ENCODE results near the gene QRFPR. TPM values are rescaled to one million over a fixed set of nuclear protein-coding genes. Genes with fewer than 3 reads are reported as not detected.
"Not testable (repeated sequence)": the region's sequence is repeated elsewhere in the genome, so short reads cannot be mapped to it uniquely, and the experiment has no call there.

The QRFPR gene
- total RNA-seq, 1 donor from 2014 or later, result not detected

DNA sequence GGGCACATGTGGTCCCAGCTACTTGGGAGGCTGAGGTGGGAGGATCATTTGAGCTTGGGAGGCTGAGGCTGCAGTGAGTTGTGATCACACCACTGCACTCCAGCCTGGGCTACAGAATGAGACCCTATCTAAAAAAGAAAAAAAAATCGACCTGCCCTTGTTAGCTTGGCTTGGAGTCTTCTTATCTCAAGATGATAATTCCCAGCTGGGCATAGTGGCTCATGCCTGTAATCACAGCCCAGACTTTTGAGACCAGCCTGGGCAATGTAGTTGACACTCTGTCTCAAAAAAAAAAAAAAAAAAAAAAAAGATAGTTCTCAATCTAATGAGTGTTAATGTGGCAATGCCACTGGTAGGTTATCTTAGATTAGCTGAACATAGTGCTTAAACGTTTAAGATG, 41.0 kb downstream of the QRFPR start:
- DNase-seq (ENCODE audit: low read depth), result no peak

DNA sequence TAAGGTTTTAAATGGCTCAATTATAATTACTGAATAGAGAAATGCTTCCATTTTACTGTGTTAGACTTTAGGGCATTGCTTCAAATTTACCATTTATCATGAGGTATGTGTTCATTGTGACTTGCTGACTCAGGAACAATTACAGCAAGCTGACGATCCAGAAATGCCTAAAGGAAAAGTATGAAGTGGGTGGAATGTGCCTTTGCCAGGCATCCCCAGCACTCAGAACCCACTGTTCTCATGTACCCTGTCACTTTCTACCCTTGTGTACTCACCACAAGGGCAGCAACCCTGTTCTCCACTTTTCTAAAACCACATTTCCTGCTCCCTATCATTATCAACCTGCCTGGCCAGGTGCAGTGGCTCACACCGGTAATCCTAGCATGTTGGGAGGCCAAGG, 41.5 kb downstream of the QRFPR start:
- no peak for DNase-seq (ENCODE audit: low read depth)

DNA sequence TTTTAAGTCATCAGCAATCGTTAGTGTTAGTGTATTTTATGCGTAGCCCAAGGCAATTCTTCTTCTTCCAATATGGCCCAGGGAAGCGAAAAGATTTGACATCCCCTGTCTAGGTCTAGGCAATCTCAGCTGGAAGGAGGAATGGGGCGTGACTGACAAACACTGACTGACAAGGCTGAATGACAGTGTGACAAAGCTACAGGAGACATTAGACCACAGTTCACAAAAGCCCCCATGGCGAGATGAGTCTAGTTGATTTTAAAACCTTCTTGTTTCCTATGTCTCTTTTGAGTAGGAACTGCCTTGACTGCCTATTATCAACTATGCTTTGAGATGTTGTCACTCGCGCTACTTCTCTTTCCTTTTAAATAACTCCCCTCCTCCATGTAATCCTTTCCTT, 42.3 kb downstream of the QRFPR start:
- DNase-seq (ENCODE audit: low read depth), result no peak

GRCh38 chr4:121336706-121337105, 44.1 kb downstream of the QRFPR start:
- no peak for DNase-seq (ENCODE audit: low read depth)

DNA sequence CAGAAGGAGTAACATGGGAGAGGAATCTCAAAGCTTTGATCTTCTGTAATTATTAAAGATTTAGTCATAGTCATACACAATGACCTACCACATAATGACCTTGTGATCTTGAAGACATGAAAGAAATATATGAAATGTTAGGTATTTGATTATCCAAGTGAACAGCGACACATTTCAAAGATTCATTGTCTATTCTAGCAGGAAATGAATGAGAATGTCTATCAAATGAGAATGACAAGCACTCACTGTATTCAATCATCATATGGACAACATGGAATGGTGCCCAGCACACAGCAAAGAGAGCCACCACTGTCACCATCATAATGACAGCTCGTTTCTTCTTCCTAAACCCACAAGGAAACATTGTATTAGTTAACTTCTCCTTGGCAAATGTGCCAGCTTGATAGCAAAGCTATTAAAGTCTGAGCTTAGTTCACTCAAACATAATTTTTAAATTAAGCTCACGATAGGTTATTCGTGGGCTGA, 50.6 kb downstream of the QRFPR start:
- no peak for DNase-seq (ENCODE audit: low read depth)

DNA sequence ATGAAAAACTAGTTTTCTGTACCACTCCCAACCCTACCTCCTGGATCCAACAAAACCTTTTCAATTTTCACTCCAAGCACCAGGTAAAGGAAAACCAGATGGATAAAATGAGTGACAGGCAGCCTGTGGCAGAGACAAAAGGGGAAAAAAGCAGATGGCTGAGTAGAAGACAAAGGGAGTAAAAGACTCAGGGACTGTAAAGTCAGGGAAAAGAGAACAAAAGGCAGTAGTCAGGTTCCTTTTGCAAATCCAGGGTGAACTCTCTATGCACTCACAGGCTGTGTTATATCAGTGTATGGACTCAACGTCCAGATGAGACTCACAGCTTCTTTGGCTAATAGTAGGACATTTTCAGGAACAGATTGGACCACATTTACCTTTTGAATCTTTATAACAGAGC, 54.2 kb downstream of the QRFPR start:
- DNase-seq (ENCODE audit: low read depth), result no peak

DNA sequence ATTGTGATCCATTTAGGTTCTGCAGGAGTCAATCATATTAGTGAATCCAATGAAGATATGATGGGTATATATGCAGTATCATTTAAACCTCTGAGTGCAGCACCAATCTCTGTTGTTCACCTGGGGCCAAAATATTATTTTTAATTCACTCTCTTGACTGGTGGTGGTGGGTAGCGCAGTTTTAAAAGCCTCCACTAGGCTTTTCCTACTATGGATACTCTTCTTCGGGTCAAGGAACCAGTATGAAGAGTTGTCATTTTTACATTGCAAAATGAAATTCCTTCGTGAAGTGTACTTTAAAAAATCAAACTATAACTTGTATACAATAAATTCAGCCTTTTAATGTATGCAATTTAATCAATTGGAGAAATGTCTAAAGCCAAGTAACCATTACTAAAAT, 56.5 kb downstream of the QRFPR start:
- DNase-seq (ENCODE audit: low read depth), result no peak

DNA sequence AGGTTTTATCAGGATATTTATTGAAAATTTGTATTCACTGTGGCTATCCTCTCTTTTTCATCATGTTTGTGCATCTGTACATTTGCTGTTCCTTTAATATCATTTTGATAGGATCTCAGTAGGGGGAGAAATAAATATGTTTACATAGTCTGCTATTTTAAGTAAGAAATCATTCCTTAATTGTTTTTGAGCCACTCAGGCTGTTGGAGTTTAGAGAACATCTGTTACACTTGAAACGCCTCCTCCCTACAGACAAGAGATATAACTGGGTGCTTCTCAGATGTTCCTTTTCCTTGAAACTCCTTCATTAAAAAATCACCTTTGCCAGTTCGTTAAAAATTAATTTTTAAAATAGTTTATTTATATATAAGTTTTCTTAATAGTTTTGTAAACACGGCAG, 59.4 kb downstream of the QRFPR start:
- no peak for DNase-seq (ENCODE audit: low read depth)

GRCh38 chr4:121316091-121316490, 64.7 kb downstream of the QRFPR start:
- no peak for DNase-seq (ENCODE audit: low read depth)

GRCh38 chr4:121313430-121313829, 67.4 kb downstream of the QRFPR start:
- DNase-seq (ENCODE audit: low read depth), result not testable (repeated sequence)

DNA sequence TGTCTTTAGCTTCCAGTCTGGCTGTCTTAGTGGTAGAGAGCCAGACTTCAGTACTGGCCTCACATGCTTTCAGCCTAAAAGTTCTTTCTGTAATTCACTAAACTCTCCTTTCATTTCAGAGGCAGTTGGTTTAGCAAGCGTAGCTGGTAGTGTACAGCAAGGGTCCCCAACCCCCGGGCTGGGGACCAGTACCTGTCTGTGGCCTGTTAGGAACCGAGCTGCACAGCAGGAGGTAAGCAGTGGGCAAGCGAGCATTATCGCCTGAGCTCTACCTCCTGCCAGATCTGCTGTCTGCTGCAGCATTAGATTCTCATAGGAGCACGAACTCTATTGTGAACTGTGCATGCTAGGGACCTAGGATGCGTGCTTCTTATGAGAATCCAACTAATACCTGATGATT, 72.0 kb downstream of the QRFPR start:
- no peak for DNase-seq (ENCODE audit: low read depth)

- no peak for DNase-seq (ENCODE audit: low read depth)
Observed at GRCh38 chr4:121308328-121308663, 72.5 kb downstream of the QRFPR start.

DNA sequence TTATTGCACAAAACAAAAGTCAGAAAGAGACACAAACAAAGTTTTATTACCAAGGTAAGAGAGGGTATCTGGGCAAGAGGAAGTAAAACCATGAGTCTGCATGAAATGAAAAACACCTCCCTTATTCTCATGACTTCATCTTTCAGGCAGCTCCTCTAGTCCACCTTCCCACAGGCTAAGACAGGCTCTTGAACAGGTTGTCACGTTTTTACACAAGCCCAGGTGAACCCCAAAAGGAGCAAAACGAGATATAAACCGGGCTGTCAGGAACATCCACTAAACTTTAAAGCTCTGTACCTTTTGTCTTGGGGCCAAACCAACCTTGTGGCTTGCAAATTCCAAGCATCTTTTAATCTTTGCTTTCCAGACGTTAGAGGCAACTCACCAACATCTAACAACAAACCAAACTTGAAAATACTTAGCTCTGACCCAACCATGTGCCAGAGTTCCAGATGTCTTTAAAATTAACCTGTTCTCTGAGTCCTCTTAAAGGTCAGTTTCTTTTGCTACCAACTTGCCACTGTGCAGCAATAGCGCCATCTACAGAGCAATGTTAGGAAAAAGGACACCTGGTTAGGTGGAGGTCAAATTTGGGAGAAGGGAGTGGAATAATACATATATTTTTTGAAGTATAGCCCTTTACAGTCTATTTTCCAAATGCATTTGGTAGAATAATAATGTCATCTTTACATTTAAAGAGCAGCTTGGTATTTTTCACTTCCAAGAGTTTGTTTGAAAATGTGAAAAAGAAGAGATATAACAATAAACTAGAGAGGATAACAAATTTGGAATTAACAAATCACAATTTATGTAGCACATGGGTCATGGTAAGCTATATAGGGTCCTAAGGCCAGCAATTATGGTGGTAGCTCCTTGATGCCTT, 73.1 kb downstream of the QRFPR start:
- DNase-seq (ENCODE audit: low read depth), result peak; percentile 34

DNA sequence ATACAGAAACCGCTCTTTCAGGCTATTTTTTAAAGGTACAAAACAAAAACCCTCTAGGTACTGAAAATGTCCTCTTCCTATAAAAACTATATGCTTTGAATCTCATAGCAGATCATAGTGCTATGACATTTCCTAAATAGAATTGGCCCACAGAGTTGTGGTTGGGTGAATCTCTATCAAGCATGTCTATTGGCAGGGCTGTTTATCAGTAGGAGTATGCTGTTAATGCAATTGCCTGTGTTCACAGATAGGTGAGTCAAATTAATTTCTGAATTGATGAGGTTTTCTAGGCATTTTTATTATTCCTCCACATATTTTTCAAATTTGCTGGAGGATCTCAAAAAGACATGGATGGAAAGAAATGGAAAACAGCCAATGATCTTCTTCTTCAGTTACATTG, 73.9 kb downstream of the QRFPR start:
- no peak for DNase-seq (ENCODE audit: low read depth)

- no peak for DNase-seq (ENCODE audit: low read depth)
Observed at GRCh38 chr4:121304893-121305292, 75.9 kb downstream of the QRFPR start.

DNA sequence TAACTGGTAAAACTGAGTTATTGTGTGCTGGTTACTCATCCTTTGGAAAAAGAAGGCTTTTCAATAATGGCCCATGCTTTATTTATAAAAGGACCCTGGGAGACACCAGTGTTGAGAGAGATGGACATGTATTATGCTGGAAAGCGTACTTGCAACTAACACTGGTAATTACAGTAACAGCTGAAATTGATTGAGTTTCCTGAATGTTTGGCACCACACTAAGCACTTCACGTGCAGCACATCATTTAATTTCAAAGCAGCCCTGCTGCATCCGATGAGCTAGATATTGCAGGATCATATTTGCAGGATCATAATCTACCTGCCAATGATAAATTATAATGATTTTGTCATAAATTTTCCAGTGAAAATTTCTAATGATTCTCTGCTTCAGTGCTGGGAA, 81.5 kb downstream of the QRFPR start:
- no peak for DNase-seq (ENCODE audit: low read depth)

- DNase-seq (ENCODE audit: low read depth), result no peak
Observed at GRCh38 chr4:121283319-121283718, 97.5 kb downstream of the QRFPR start.

DNA sequence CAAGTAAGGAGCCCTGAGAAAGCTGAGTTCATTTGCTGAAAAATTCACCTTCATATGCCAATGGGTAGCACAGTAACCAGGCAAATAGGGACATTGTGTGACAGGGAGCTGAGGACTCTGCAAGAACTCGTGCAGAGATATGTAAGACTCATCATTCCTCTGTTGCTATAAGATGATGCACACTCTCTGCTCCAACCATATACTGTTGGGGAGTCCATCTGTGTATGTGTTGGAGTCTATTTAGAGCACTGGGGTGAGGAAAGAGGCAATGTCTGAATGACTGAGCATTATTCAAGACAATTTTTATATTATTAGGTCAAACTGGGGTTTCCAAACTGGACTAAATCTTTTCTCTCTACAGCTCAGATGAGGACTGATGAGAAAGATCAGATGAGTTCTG, 100.4 kb downstream of the QRFPR start:
- no peak for DNase-seq (ENCODE audit: low read depth)

DNA sequence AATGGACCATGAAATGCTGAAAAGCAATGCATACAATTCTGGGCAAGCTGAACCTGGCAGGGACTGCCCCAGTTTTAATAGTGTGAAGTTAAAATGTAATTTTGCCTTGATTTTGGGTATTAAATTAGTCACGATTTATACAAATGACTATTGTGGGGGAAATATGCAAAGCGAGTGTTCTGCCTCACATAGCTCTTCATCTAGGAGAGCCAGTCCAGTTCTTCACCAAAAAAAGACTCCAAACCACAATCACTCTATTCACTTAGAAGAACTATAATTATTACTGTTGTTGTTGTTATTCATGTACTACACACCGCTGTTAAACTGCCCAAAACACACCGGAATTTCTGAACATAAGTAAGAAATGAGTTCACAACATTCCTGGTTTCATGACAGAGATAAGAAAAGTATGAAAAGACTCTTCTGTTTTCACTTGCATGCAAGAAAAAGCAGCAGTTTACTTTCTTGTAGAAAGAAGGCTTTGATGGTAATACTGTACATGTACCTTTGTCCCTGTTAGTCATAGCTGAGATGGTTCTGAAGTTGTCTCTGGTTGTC, 101.9 kb downstream of the QRFPR start:
- no peak for DNase-seq (ENCODE audit: low read depth)

Data from myocyte (in vitro differentiated cells).